GM21423 (cell line): ENCODE results near the gene RRP1.
"Not testable (repeated sequence)": the region's sequence is repeated elsewhere in the genome, so short reads cannot be mapped to it uniquely, and the experiment has no call there.

ENCODE experiments used
- ATAC-seq: cut with Tn5 transposase; IDR thresholded peaks from one replicate; pipeline ENCODE4 v1.9.1; 2021; ENCODE audit warnings: mild to moderate bottlenecking, moderate library complexity; ENCODE audit not compliant: unreplicated experiment

Gene RRP1

DNA sequence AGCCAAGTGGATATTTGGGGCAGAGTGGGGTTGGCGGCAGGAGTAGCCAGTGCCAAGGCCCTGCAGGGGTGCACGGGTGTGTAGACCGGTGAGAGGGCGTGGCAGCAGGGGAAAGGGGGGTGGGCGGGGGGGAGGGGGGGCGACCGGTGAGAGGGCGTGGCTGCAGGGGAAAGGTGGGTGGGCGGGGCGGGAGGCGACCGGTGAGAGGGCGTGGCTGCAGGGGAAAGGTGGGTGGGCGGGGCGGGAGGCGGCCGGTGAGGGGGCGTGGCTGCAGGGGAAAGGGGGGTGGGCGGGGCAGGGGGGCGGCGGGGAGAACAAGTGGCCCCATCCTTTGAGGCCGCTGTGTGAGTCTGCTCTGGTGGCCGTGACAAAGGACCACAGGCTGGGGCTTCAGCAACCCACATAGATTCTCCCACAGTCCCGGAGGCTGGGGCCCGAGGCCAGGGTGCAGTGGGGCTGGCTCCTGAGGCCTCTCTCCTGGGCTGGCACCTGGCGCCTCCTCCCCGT lies 25.8 kb downstream of the RRP1 start:
- ATAC-seq = no peak

- ATAC-seq = no peak
These were observed 26.6 kb downstream of the RRP1 start for GRCh38 chr21:43815991-43816390.

GRCh38 chr21:43816611-43817071 lies 27.3 kb downstream of the RRP1 start:
- ATAC-seq = no peak

DNA sequence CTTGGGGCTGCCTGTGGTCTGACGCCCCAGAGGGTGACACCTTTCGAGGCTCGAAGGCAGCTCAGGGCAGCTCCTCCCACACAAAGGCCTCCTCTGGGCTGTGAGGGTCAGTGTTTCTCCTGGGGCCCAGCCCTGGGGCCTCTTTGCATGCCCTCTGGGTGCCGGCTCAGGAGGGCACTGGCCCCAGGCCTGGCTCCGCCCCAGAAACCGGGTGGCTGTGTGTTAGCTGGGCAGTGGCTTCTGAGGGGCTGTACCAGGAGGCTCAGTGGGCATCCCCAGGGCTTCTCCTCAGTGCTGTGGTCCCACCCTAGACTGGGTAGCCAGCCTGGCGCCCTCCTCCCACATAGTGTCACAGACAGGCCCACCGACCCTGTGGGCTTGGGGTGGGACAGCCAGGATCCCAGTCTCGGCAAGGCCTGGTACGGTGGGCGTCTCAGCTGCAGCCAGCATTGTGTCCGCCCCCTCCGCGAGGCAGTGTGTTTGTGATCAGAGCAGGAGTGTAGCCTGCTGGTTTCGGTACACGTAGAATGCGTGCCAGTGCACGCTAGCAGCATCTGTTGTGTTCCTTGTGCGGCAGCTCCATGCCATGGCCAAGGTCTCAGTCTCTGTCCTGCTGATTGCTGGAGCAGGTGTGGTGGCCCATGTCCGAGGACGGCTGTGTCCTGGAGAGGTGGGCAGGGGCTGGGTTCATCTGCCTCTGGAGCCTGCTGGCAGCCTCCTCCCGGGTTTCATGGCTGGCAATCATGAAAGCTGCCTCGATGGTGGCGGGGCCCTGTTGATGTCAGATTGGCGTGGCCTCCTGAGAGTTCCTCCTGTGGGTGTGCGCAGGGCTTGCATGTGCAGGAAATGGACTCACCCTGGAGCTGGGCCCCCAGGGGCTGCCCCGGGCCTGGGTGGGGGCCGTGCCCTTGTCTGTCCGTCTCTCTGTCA lies 28.0 kb downstream of the RRP1 start:
- no peak for ATAC-seq

DNA sequence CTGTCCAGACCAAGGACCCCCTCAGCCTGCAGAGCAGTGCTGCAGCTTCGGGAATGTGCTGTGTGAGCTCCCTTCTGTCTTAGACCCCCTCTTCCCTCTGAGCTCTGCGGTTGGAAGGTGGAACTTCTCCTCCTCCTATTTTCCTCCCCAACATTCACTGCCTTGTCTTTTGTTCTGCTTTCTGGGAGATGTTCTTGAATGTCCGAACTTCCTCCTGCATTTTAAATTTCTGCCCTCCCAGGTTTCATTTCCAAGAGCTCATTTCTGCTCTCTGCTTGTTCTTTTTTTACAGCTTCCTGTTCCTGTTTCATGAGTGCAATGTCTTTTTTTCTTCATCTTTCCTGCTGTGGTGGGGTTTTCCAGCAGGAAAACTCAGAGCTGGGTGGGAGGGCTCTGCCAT lies 29.3 kb downstream of the RRP1 start:
- ATAC-seq = no peak

DNA sequence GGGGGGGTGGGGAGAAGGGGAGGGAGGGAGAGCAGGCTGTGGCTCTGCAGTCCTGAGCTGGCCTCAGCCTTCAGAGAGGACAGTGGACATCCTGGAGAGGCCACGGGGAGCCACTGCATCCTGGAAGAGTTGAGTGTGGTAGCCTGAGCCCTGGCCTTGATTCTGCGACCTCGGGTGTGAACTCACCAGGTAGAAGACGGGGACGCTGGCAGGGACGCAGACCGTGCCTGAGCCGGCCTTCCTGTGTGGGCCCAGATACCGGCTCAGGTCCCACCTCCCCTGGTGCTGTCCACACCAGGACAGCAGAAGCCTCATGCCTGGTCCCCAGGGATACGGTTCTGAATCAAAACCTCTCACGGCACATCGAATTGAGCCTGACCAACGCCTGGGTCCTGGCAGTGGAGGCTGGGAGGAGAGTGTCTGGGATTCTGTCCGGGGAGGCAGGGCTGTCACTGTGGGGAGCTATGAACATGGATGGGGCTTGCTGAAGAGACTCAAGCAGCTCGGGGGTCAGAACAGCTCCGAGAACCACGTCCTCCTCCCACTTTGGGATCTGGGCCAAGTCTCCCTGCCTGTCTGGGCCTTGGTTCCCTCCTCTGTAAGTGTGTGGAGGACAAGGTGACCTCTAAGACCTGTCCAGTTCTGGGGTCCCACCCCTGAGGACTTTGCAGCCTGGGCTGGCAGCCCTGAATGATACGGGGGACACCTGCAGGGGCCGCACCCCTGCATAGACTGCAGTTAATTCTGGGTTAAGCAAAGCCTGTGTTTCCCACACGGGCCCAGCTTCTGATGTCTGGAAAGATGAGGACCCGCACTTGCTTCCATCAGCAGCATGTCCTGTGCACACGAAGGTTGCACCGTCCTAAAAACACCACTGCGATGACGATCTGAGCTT lies 30.4 kb downstream of the RRP1 start:
- no peak for ATAC-seq

GRCh38 chr21:43820466-43820865 lies 31.1 kb downstream of the RRP1 start:
- ATAC-seq = no peak

GRCh38 chr21:43822166-43822565 lies 32.8 kb downstream of the RRP1 start:
- ATAC-seq = not testable (repeated sequence)

DNA sequence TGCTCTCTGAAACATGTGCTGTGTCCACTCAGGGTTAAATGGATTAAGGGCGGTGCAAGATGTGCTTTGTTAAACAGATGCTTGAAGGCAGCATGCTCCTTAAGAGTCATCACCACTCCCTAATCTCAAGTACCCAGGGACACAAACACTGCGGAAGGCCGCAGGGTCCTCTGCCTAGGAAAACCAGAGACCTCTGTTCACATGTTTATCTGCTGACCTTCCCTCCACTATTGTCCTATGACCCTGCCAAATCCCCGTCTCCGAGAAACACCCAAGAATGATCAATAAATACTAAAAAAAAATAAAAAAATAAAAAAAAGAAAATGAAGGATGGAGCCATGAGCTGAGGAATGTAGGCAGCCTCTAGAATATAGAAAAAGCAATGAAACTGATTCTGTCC lies 33.4 kb downstream of the RRP1 start:
- not testable (repeated sequence) for ATAC-seq

DNA sequence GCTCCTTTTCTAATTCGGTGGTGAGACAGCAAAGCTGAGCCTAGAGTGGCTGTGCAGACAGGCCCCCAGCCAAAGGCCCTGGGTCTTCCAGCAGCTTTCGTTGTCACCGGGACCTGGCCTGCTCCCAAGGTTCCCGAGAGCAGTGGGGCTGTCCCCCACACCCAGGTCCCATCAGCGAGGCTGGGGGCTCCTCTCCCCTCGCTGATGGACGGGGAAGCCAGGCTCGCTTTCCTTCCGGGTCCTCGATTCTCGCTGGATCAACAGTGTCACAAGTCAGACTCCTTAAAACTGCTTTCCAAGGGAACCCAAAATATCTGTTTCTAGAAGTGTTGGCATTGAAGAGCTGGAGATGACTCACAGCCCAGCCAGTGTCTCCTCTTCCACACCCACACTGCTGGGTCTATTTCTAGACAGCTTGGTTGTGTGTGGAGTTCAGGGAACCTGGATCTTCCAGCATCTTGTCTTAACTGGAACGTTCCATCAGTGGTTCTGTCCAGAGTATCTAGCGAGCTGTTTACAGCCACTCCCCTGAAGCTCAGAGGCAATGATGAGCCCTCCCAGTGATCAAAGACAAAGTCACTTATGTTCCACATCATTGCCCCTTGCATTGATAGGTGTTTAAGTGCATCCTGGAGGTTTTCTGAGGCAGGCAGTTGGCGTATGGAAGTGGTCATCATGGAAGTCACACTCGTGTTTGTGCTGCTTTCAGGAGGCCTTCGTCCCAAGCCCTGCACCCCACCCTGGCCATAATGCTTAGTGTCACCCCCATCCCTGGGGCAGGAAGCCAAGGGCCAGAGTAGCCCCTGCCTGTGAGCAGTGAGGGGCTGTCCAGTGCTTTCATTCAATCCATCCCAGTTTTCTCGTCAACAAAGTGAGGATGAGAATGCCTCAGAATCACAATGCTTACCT lies 35.2 kb downstream of the RRP1 start:
- no peak for ATAC-seq

DNA sequence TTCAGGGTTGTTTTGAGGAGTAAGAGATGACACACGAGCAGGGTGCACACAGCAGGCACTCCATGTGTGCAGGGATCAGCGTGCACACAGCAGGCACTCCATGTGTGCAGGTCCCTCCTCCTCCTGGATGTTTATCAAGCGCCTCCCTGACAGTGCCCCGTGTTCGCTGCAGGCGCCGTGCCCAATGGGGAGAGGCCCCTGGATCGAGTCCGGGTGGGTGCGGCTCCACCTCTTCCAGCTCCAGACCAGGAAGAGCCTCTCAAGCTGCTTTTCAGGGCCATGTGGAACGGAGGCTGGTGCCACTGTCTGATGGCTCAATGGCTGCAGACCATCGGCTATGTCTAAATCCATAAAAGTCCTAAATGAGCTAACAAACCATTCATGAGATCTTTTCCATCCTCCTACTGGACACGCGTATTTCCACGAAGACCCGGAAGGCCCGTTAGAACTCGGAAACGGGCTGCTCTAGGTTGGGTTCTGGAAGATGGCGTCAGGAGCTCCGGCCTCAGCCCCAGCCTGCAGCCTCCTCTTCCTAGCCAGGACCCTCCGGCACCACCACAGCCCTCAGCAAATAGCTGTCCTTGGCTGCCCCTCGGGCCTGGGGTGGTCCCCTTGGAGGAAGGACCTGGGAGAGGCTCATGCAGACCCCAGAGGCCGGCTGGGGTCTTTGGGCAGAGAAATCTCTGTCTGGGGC lies 36.0 kb downstream of the RRP1 start:
- no peak for ATAC-seq

- ATAC-seq = no peak
These were observed 36.7 kb downstream of the RRP1 start for GRCh38 chr21:43825936-43826622.

DNA sequence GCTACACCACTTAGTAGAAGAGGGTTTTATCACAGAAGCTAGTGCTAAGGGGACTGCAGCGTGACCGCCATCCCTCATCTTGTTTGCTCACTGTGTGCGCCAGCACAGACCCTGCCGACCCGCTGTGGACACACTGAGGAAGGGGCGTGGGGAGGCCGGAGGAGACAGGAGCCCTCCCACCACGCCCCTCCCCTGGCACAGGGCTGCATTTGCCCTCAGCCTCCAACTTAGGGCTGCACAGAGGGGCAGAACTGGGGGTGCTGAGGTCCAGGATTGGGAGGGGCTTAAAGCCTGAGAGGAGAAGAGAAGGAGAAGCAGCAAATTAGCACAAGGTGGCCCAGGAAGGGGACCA lies 37.2 kb downstream of the RRP1 start:
- ATAC-seq = no peak

- ATAC-seq = no peak
These were observed 37.7 kb downstream of the RRP1 start for GRCh38 chr21:43827015-43827611.

DNA sequence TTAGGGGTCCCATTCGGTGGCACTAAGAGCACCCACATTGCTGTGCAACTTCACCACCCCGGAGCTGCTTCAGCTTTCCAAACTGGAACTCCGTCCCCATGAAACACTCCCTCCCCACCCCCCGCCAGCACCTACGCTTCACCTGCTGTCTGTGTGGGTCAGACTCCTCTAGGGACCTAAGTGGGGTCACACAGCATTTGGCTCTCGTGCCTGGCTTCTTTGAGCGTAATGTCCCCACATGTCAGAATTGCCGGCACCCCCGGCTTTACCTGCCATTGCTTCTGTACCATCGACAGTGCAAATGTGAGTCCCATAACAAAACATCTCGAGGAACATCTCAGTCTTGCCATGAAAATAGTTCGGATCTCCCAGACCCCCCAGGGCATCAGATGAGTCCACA lies 39.8 kb downstream of the RRP1 start:
- ATAC-seq = no peak

GRCh38 chr21:43829575-43830119 lies 40.3 kb downstream of the RRP1 start:
- no peak for ATAC-seq

DNA sequence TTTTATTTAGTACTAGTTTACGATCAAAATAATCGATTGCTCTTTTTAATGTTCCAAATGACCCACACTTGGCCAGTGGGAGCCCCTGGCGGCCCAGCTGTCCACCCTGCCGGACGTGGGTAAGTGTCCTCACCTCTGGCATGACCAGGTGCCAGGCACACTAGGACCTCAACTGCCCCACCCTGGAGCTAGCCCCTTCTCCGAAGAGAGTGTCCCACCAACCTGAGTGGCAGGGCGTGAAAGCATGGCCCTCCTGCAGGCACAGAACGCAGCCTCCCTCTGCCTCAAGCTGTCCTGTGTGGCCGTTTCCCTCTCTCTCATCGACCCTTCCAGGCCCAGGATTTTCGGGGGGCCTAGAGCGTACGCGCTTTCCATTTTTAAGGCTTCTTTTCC lies 42.8 kb downstream of the RRP1 start:
- ATAC-seq = no peak

GRCh38 chr21:43832648-43833047 lies 43.3 kb downstream of the RRP1 start:
- no peak for ATAC-seq
